Measurements from ENCODE around the gene WNK4.

GRCh38 chr17:42787266-42787665 is 6.9 kb downstream of the WNK4 start:
- TF ChIP-seq GATA2 (IDR thresholded peaks at IDR 0.05; ENCODE audit: low read depth, low read length) (no peak), GATA3 (IDR thresholded peaks at IDR 0.05; ENCODE audit: low read depth, low read length) (no peak)

All from SH-SY5Y (cell line).